K562 (cell line): ENCODE results near the gene UBL7. TPM values are rescaled to one million over a fixed set of nuclear protein-coding genes. Genes with fewer than 3 reads are reported as not detected.

Experiments used
- ATAC-seq: fragments of 200-7000 bp; cut with Tn5 transposase; 3 replicates; pipeline ENCODE4 v1.9.1; 2020; ENCODE audit warnings: moderate library complexity
- BruUV-seq: library from RNA; stranded (reverse); fragments of 400-500 nt; replicated peaks from 2 replicates; lab custom pipeline; 2021; lab: Mats Ljungman, UMichigan
- CTCF ChIA-PET: fragments of 300-600 bp; formaldehyde crosslinking; extraction: SDS; loops from one replicate; lab custom pipeline; 2021; ENCODE audit warnings: low intra/inter-chr PET ratio; lab: Yijun Ruan, JAX
- POLR2A ChIA-PET: fragments of 300-600, 350-650 bp; sonication (Branson Sonifier 250); formaldehyde crosslinking; extraction: SDS; loops from one replicate; lab custom pipeline; 2021; ENCODE audit warnings: antibody characterized with exemption, inconsistent platforms; lab: Yijun Ruan, JAX
- DNase-seq, 4 experiments: peaks; one replicate each; pipeline versions ENCODE4 v3.0.0 to v3.0.0-alpha.2; 2011 to 2018; ENCODE audit warnings: low spot score in 3 of 4, mixed read lengths in 3 of 4; ENCODE audit errors: extremely low read depth in 1 of 4
- FAIRE-seq: peaks from 2 replicates; lab custom pipeline; 2011; peaks lifted over from hg19 to GRCh38; lab: Jason Lieb, UNC
- H2AFZ ChIP-seq: 2 replicates; pipeline ENCODE4 v1.6.0; 2011; ENCODE audit warnings: low read depth, low read length, control low read depth, inconsistent platforms
- H3K27ac ChIP-seq: fragments of 200-600 bp; 3 replicates; pipeline ENCODE4 v1.8.0; 2011; ENCODE audit warnings: low read depth, mild to moderate bottlenecking, control low read depth, inconsistent platforms, low read length, moderate library complexity, mixed read lengths; ENCODE audit errors: extremely low read depth
- H3K27me3 ChIP-seq, 2 experiments: fragments of 300-600 bp in 1 of 2; 2 replicates in 1 of 2; 3 replicates in 1 of 2; pipeline versions ENCODE4 v1.6.0 to v1.8.0; 2011; ENCODE audit warnings: inconsistent platforms in 2 of 2, low read length in 2 of 2, mild to moderate bottlenecking in 1 of 2, mixed read lengths in 1 of 2, moderate library complexity in 1 of 2; ENCODE audit not compliant: control insufficient read depth in 2 of 2, insufficient read depth in 2 of 2
- H3K36me3 ChIP-seq: fragments of 300-600 bp; 3 replicates; pipeline ENCODE4 v1.8.0; 2011; ENCODE audit warnings: mild to moderate bottlenecking, low read length, inconsistent platforms; ENCODE audit not compliant: control insufficient read depth, insufficient read depth
- H3K4me1 ChIP-seq, 2 experiments: fragments of 200-600 bp in 1 of 2; replicated peaks in 1 of 2; 2 replicates in 1 of 2; 3 replicates in 1 of 2; pipeline versions ENCODE4 v1.5.1 to v1.8.0; 2011; ENCODE audit warnings: inconsistent platforms in 2 of 2, low read length in 2 of 2, mild to moderate bottlenecking in 1 of 2, mixed read lengths in 1 of 2, moderate library complexity in 1 of 2; ENCODE audit not compliant: control insufficient read depth in 2 of 2, insufficient read depth in 2 of 2
- H3K4me2 ChIP-seq: 2 replicates; pipeline ENCODE4 v1.6.1; 2011; ENCODE audit warnings: low read length, control low read depth, inconsistent platforms, mixed read lengths; ENCODE audit not compliant: insufficient read depth
- H3K4me3 ChIP-seq: fragments of 200-600 bp; sonication (generic), shearing (Covaris generic); 2 replicates; pipeline ENCODE4 v1.5.1; 2016; ENCODE audit warnings: control low read depth, inconsistent platforms
- H3K79me2 ChIP-seq: fragments of 200-600 bp; 3 replicates; pipeline ENCODE4 v1.8.0; 2011; ENCODE audit warnings: low read length, inconsistent platforms; ENCODE audit not compliant: control insufficient read depth, insufficient read depth
- H3K9ac ChIP-seq, 2 experiments: 2 replicates each; pipeline versions ENCODE4 v1.6.0 to v1.6.1; 2011; ENCODE audit warnings: low read depth in 2 of 2, low read length in 2 of 2, control low read depth in 1 of 2, inconsistent platforms in 1 of 2, mild to moderate bottlenecking in 1 of 2, mixed read lengths in 1 of 2; ENCODE audit not compliant: insufficient read depth in 1 of 2
- H3K9me1 ChIP-seq: one replicate; pipeline ENCODE4 v1.6.0; 2011; ENCODE audit warnings: inconsistent platforms, mild to moderate bottlenecking, low read length, moderate library complexity; ENCODE audit not compliant: control insufficient read depth, insufficient read depth
- H3K9me3 ChIP-seq: replicated peaks from 2 replicates; pipeline ENCODE4 v1.5.1; 2011; ENCODE audit warnings: low read depth, low read length, inconsistent platforms; ENCODE audit not compliant: control insufficient read depth, insufficient read depth
- H4K20me1 ChIP-seq: replicated peaks from 2 replicates; pipeline ENCODE4 v1.6.1; 2011; ENCODE audit warnings: low read length, inconsistent platforms, mixed read lengths; ENCODE audit not compliant: control insufficient read depth, insufficient read depth
- CBFB ChIP-seq: sonication (generic); formaldehyde crosslinking; IDR thresholded peaks from 2 replicates; pipeline ENCODE4 v1.4.0; 2020; ENCODE audit warnings: mild to moderate bottlenecking, missing genetic modification reagents
- CBX2 ChIP-seq: fragments of 200-600 bp; sonication (generic); IDR thresholded peaks from one replicate; pipeline ENCODE4 v1.6.1; 2012; ENCODE audit warnings: mild to moderate bottlenecking, low read length, inconsistent platforms; ENCODE audit not compliant: insufficient read depth, poor library complexity, severe bottlenecking
- HDAC3 ChIP-seq: fragments of 450-650 bp; IDR thresholded peaks from 2 replicates; pipeline ENCODE4 v1.6.1; 2018; ENCODE audit warnings: borderline replicate concordance, mild to moderate bottlenecking, moderate library complexity; ENCODE audit not compliant: partially characterized antibody
- HMGXB4 ChIP-seq: sonication (generic); formaldehyde crosslinking; IDR thresholded peaks from 2 replicates; pipeline ENCODE4 v1.8.1; 2023; ENCODE audit warnings: mild to moderate bottlenecking, missing genetic modification reagents
- IRF9 ChIP-seq: fragments of 450-650 bp; IDR thresholded peaks from 2 replicates; pipeline ENCODE4 v1.6.1; 2016; ENCODE audit warnings: missing biosample characterization, missing genetic modification characterization
- KHSRP ChIP-seq: fragments of 450-650 bp; IDR thresholded peaks from 2 replicates; pipeline ENCODE4 v1.6.1; 2017
- VEZF1 ChIP-seq: fragments of 200-800 bp; sonication (Bioruptor generic); IDR thresholded peaks from 2 replicates; pipeline ENCODE4 v1.6.1; 2017; ENCODE audit warnings: missing genetic modification characterization, missing compliant biosample characterization
- ZNF384 ChIP-seq: IDR thresholded peaks from 2 replicates; pipeline ENCODE4 v1.6.1; 2012; ENCODE audit warnings: low read depth, low read length, improper control_type of control experiment
- ZNF507 ChIP-seq: conservative IDR thresholded peaks from 2 replicates; pipeline ENCODE4 v1.6.1; 2017; ENCODE audit warnings: missing genetic modification characterization, missing compliant biosample characterization
- ZNF609 ChIP-seq: sonication (generic); formaldehyde crosslinking; IDR thresholded peaks from 2 replicates; pipeline ENCODE4 v1.8.1; 2023; ENCODE audit warnings: missing genetic modification reagents, mild to moderate bottlenecking, borderline replicate concordance
- WGBS: fragments of 100-300 bp; shearing (Covaris generic); methylation state at CpG from one replicate; pipeline ENCODE4 v1.1.6; 2016; ENCODE audit warnings: low coverage, mixed read lengths; ENCODE audit not compliant: insufficient coverage; ENCODE audit errors: missing lambda C conversion rate; 5-methylcytosine and 5-hydroxymethylcytosine counted together
- in situ Hi-C: fragments of 300-500 bp; cut with MboI; formaldehyde crosslinking; loops from 4 replicates; pipeline ENCODE4 v1.15.0; 2018; ENCODE audit warnings: inconsistent platforms, mixed read lengths
- intact Hi-C: fragments of 100-400 bp; cut with micrococcal nuclease; formaldehyde crosslinking; loops from 2 replicates; pipeline ENCODE4 v1.14.2; 2022
- polyA plus RNA-seq, 8 experiments: library from polyadenylated mRNA; depleted of rRNA in 4 of 8; stranded (reverse) in 5 of 8; unstranded in 3 of 8; fragments of >200 nt; fragmentation: Nextera tagmentation in 2 of 8; fragmentation: Illumina TruSeq in 1 of 8; extraction: Ambion mirVana in 2 of 8; extraction: Trizol in 1 of 8; gene quantifications; 2 replicates each; pipeline versions ENCODE4 v1.2.1 to v1.2.3, GENCODE V29; 2011 to 2014; ENCODE audit warnings: inconsistent platforms in 1 of 8, missing spikeins in 1 of 8
- total RNA-seq, 7 experiments: library from RNA; depleted of rRNA in 6 of 7; stranded (reverse); fragments of >200 nt in 6 of 7; fragmentation: Illumina TruSeq in 2 of 7; extraction: Trizol in 2 of 7; gene quantifications; 2 replicates each; pipeline versions ENCODE4 v1.2.1 to v1.2.3, GENCODE V29; 2011 to 2021; ENCODE audit warnings: low replicate concordance in 1 of 7

UBL7 gene
- total and polyA plus RNA-seq, 9 of the 15 experiments (the other 6 are each of a cell fraction or from before 2014, with no cell fraction given): 19.2 to 63.4 (median 44.9) TPM

GRCh38 chr15:74468341-74469032, 7.5 kb upstream of the UBL7 start (continued):
- TF ChIP-seq ZNF609 (CRISPR knock-in tag): no peak
- TF ChIP-seq, all 486 proteins: peak for 0

GRCh38 chr15:74466570-74466969, 5.6 kb upstream of the UBL7 start:
- H3K9me3 ChIP-seq: no peaks in the 10 kb centered on the region
- DNase-seq: no peak
- H4K20me1 ChIP-seq: peaks cover 1% of the 10 kb centered on the region; the same call in 1 of the 2 replicates
- no peak overlapping the region for H3K4me3 ChIP-seq
- intact Hi-C loops: no loop called here
- H3K9me1 ChIP-seq: no peaks in the 10 kb centered on the region
- ChIA-PET CTCF (no interaction called here), POLR2A (no interaction called here)
- no peak overlapping the region for H3K27ac ChIP-seq
- WGBS: 100% methylated on average over 1 of the region's 1 CpG
- H3K27me3 ChIP-seq: no peaks in the 10 kb centered on the region
- no peak overlapping the region for H3K9ac ChIP-seq
- H3K79me2 ChIP-seq: peaks cover 31% of the 10 kb centered on the region
- no peak overlapping the region for H3K4me2 ChIP-seq
- BruUV-seq: no TSS peak
- ATAC-seq: no peak
- in situ Hi-C loops: no loop called here
- H3K36me3 ChIP-seq: peaks cover 20% of the 10 kb centered on the region; the same call in 2 of the 3 replicates
- H3K4me1 ChIP-seq: peaks cover 4 to 16% of the 10 kb centered on the region in 2 experiments; a peak in 4 of 5 replicates
- FAIRE-seq: no peak
- no peak overlapping the region for H2AFZ ChIP-seq
- TF ChIP-seq IRF9: no peak
- no peak for TF ChIP-seq HMGXB4 (CRISPR knock-in tag)
- TF ChIP-seq ZNF384: no peak
- TF ChIP-seq ZNF507 (tag): no peak
- no peak for TF ChIP-seq CBX2
- TF ChIP-seq HDAC3: no peak
- TF ChIP-seq VEZF1 (CRISPR knock-in tag): no peak
- TF ChIP-seq KHSRP: no peak
- no peak for TF ChIP-seq CBFB (CRISPR knock-in tag)
